PC-9 (cell line): Measurements from ENCODE around the gene ZMYND15. TPM values are rescaled to one million over a fixed set of nuclear protein-coding genes. Genes with fewer than 3 reads are reported as not detected.

Experiments used
- BruUV-seq: library from RNA; stranded (reverse); fragments of 400-500 nt; replicated peaks from 2 replicates; lab custom pipeline; 2021; lab: Mats Ljungman, UMichigan
- CTCF ChIA-PET: fragments of 300-600 bp; sonication (Branson Sonifier 250); formaldehyde crosslinking; loops from one replicate; lab custom pipeline; 2022; ENCODE audit warnings: antibody characterized with exemption; lab: Charles Lee
- POLR2A ChIA-PET: fragments of 300-600 bp; sonication (Branson Sonifier 250); formaldehyde crosslinking; loops from one replicate; lab custom pipeline; 2022; ENCODE audit warnings: antibody characterized with exemption; ENCODE audit not compliant: unreplicated experiment; lab: Charles Lee
- DNase-seq, 2 experiments: peaks; one replicate each; pipeline versions ENCODE4 v3.0.0 to v3.0.0-alpha.2; 2015 to 2022; ENCODE audit warnings: mixed read lengths in 1 of 2
- H2AFZ ChIP-seq: fragments of 200-600 bp; sonication (generic); 2 replicates; pipeline ENCODE4 v1.8.1; 2017; ENCODE audit warnings: antibody characterized with exemption
- H3F3A ChIP-seq: fragments of 200-600 bp; sonication (generic); 2 replicates; pipeline ENCODE4 v1.8.1; 2017; ENCODE audit warnings: antibody characterized with exemption, mild to moderate bottlenecking, low read depth; ENCODE audit not compliant: insufficient read depth
- H3K27ac ChIP-seq: fragments of 200-600 bp; sonication (generic); 2 replicates; pipeline ENCODE4 v1.6.1; 2016; ENCODE audit warnings: mixed run types
- H3K27me3 ChIP-seq: fragments of 200-600 bp; sonication (generic); 2 replicates; pipeline ENCODE4 v1.6.1; 2016; ENCODE audit warnings: low read depth, mixed run types; ENCODE audit not compliant: insufficient read depth
- H3K36me3 ChIP-seq: fragments of 200-600 bp; sonication (generic); 2 replicates; pipeline ENCODE4 v1.6.1; 2016; ENCODE audit warnings: low read depth, mixed run types
- H3K4me1 ChIP-seq: fragments of 200-600 bp; sonication (generic); replicated peaks from 2 replicates; pipeline ENCODE4 v1.6.1; 2016; ENCODE audit warnings: mixed run types; ENCODE audit not compliant: insufficient read depth
- H3K4me2 ChIP-seq: fragments of 200-600 bp; sonication (generic); 2 replicates; pipeline ENCODE4 v1.6.1; 2017; ENCODE audit warnings: mixed run types
- H3K4me3 ChIP-seq: fragments of 200-600 bp; sonication (generic); 2 replicates; pipeline ENCODE4 v1.6.1; 2016; ENCODE audit warnings: mixed run types
- H3K79me2 ChIP-seq: fragments of 200-600 bp; sonication (generic); 2 replicates; pipeline ENCODE4 v1.6.1; 2017; ENCODE audit warnings: low read depth, mixed run types
- H3K9me2 ChIP-seq: fragments of 200-600 bp; sonication (generic); 2 replicates; pipeline ENCODE4 v1.8.1; 2017; ENCODE audit warnings: mild to moderate bottlenecking; ENCODE audit not compliant: insufficient read depth
- H3K9me3 ChIP-seq: fragments of 200-600 bp; sonication (generic); 2 replicates; pipeline ENCODE4 v1.8.1; 2016; ENCODE audit warnings: low read depth; ENCODE audit not compliant: insufficient read depth
- H4K20me1 ChIP-seq: fragments of 200-600 bp; sonication (generic); 2 replicates; pipeline ENCODE4 v1.8.1; 2017; ENCODE audit not compliant: insufficient read depth
- CTCF ChIP-seq: fragments of 200-600 bp; sonication (generic); conservative IDR thresholded peaks from 2 replicates; pipeline ENCODE4 v1.6.1; 2017; ENCODE audit warnings: mixed run types, antibody characterized with exemption, mild to moderate bottlenecking, moderate library complexity
- EZH2 ChIP-seq: fragments of 200-600 bp; sonication (generic); IDR thresholded peaks from 2 replicates; pipeline ENCODE4 v1.8.0; 2017; ENCODE audit warnings: antibody characterized with exemption, low read depth
- intact Hi-C: fragments of 100-400 bp; cut with micrococcal nuclease; formaldehyde crosslinking; loops from one replicate; pipeline ENCODE4 v1.10.0; 2022; ENCODE audit not compliant: unreplicated experiment
- total RNA-seq: library from RNA; stranded (reverse); gene quantifications from 2 replicates; pipeline ENCODE4 v1.2.3, GENCODE V29; 2021

Gene ZMYND15
- total RNA-seq, 1 experiment from 2014 or later: 2.3 TPM

- Histone ChIP-seq H3K79me2 (peaks cover 22% of the 10 kb centered on the region), H3K4me3 (peak overlapping the region; percentile 82; the same call in 1 of the 2 replicates), H3K4me1 (peaks cover 11% of the 10 kb centered on the region; the same call in 1 of the 2 replicates), H3K36me3 (peaks cover 12% of the 10 kb centered on the region; the same call in 1 of the 2 replicates), H3K9me2 (no peaks in the 10 kb centered on the region), H4K20me1 (no peaks in the 10 kb centered on the region), H3K4me2 (peak overlapping the region; percentile 95), H3F3A (peaks cover 21% of the 10 kb centered on the region), H3K27me3 (no peaks in the 10 kb centered on the region), H3K9me3 (no peaks in the 10 kb centered on the region), H3K27ac (no peak overlapping the region), H2AFZ (peak overlapping the region; percentile 90)
- DNase-seq: no peak
- ChIA-PET CTCF (no interaction called here), POLR2A (no interaction called here)
- intact Hi-C loops: loop anchor here (5.0 to 10.0 kb wide), 2 partner anchors 52 to 230 kb away; partner anchors contain the start of gene GGT6
- BruUV-seq: no TSS peak
- TF ChIP-seq CTCF: no peak
- no peak for TF ChIP-seq EZH2
Observed at GRCh38 chr17:4795168-4795567, 55.5 kb downstream of the ZMYND15 start.

Other genes with a start within 250 kb of the ZMYND15 start
- gene SPNS2, start 241.0 kb upstream of the ZMYND15 start, total RNA-seq: 25.7 and 33.8 TPM in 2 replicates
- gene MYBBP1A, start 184.4 kb upstream of the ZMYND15 start, total RNA-seq: 76.3 and 89.1 TPM in 2 replicates
- gene GGT6, start 179.3 kb upstream of the ZMYND15 start, total RNA-seq: 3.7 and 7.5 TPM in 2 replicates
- gene SMTNL2, start 155.3 kb upstream of the ZMYND15 start, total RNA-seq: not detected in 2 replicates
- 1.8 and 2.8 TPM in 2 replicates for gene ALOX15, start 98.2 kb upstream of the ZMYND15 start, total RNA-seq
- gene PELP1, start 35.7 kb upstream of the ZMYND15 start, total RNA-seq: 99.6 and 106 TPM in 2 replicates
- 79.7 and 110 TPM in 2 replicates for gene ARRB2, start 29.2 kb upstream of the ZMYND15 start, total RNA-seq
- gene MED11, start 8.4 kb upstream of the ZMYND15 start, total RNA-seq: 19.6 and 19.7 TPM in 2 replicates
- gene CXCL16, start 95 bp downstream of the ZMYND15 start, total RNA-seq: 52.4 and 60.2 TPM in 2 replicates
- not detected in 2 replicates for gene TM4SF5, start 32.1 kb downstream of the ZMYND15 start, total RNA-seq
- 3.6 and 4.1 TPM in 2 replicates for gene VMO1, start 46.5 kb downstream of the ZMYND15 start, total RNA-seq
- gene GLTPD2, start 49.1 kb downstream of the ZMYND15 start, total RNA-seq: not detected in 2 replicates
- 214 and 326 TPM in 2 replicates for gene PSMB6, start 56.3 kb downstream of the ZMYND15 start, total RNA-seq
- gene PLD2, start 67.3 kb downstream of the ZMYND15 start, total RNA-seq: 95.5 and 116 TPM in 2 replicates
- gene MINK1, start 93.5 kb downstream of the ZMYND15 start, total RNA-seq: 160 and 190 TPM in 2 replicates
- 2.6 and 3.1 TPM in 2 replicates for gene C17orf107, start 159.7 kb downstream of the ZMYND15 start, total RNA-seq
- gene CHRNE, start 163.3 kb downstream of the ZMYND15 start, total RNA-seq: 0.23 and 0.24 TPM in 2 replicates
- gene GP1BA, start 192.4 kb downstream of the ZMYND15 start, total RNA-seq: not detected in 2 replicates
- 50.7 and 56.2 TPM in 2 replicates for gene SLC25A11, start 200.2 kb downstream of the ZMYND15 start, total RNA-seq
- gene RNF167, start 200.4 kb downstream of the ZMYND15 start, total RNA-seq: 122 and 135 TPM in 2 replicates
- 1,101 and 1,459 TPM in 2 replicates for gene PFN1, start 208.7 kb downstream of the ZMYND15 start, total RNA-seq
- 29.0 and 37.2 TPM in 2 replicates for gene ENO3, start 211.3 kb downstream of the ZMYND15 start, total RNA-seq
- 40.3 and 40.4 TPM in 2 replicates for gene SPAG7, start 228.0 kb downstream of the ZMYND15 start, total RNA-seq
- gene CAMTA2, start 247.8 kb downstream of the ZMYND15 start, total RNA-seq: 49.2 and 51.1 TPM in 2 replicates